ENCODE measurements around the gene C6orf89. TPM values are rescaled to one million over a fixed set of nuclear protein-coding genes. Genes with fewer than 3 reads are reported as not detected.
A peak's percentile ranks its signal among the peaks of the same experiment; 100 is the strongest.

C6orf89 gene
- total and polyA plus RNA-seq, 10 donors = 5.7 to 49.8 (median 34.7) TPM

- Histone ChIP-seq H3K9me3 (no peaks in the 10 kb centered on the region), H3K4me1 (peaks cover 10 to 38% (median 32%) of the 10 kb centered on the region in 6 donors), H3K27me3 (replicated peaks in 1 of 7) (no peaks in the 10 kb centered on the region), H3K4me3 (no peak overlapping the region), H3K27ac (no peak overlapping the region), H3K36me3 (peaks cover 7 to 100% (median 74%) of the 10 kb centered on the region in 6 donors)
- peak in 2 of 3 donors; percentile 40 to 46 for TF ChIP-seq POLR2AphosphoS5 (IDR thresholded peaks at IDR 0.05)
- TF ChIP-seq POLR2A (IDR thresholded peaks at IDR 0.05) = no peak
- peak in 8 of 11 experiments; percentile 13 to 56 (median 43) for TF ChIP-seq CTCF (IDR thresholded peaks at IDR 0.05 in 8 of 11, conservative IDR thresholded peaks at IDR 0.05 in 3 of 11)
- WGBS, 5 donors = 69 to 89% (median 84%) methylated on average over 13 to 16 of the region's 16 CpGs
- intact Hi-C loops (cut with DNase I; ENCODE audit: low total_unique reads) = no loop called here
- DNase-seq = peak; percentile 63
These were observed 91.8 kb downstream of the C6orf89 start for GRCh38 chr6:36977470-36977941.

Other genes with a start within 250 kb of the C6orf89 start
- 10 to 100 TPM; 26.5 to 58.5 (median 32.8) TPM for gene CDKN1A, start 207.2 kb upstream of the C6orf89 start, total RNA-seq
- 10 to 100 TPM; 10.7 to 18.4 (median 11.9) TPM for gene CDKN1A, start 207.2 kb upstream of the C6orf89 start, polyA plus RNA-seq
- 1 to 10 TPM in 5 of 7 donors, under 1 TPM in 2; 0.54 to 3.5 (median 1.3) TPM for gene RAB44, start 188.1 kb upstream of the C6orf89 start, total RNA-seq
- under 1 TPM; 0.06 to 0.26 (median 0.24) TPM for gene RAB44, start 188.1 kb upstream of the C6orf89 start, polyA plus RNA-seq
- 10 to 100 TPM; 18.1 to 33.4 (median 23.4) TPM for gene CPNE5, start 46.5 kb upstream of the C6orf89 start, total RNA-seq
- gene CPNE5, start 46.5 kb upstream of the C6orf89 start, polyA plus RNA-seq = 10 to 100 TPM in 2 of 3 donors, 1 to 10 TPM in 1; 9.5 to 15.6 (median 11.9) TPM
- 10 to 100 TPM in 6 of 7 donors, 1 to 10 TPM in 1; 8.7 to 16.4 (median 13.3) TPM for gene PPIL1, start 11.1 kb upstream of the C6orf89 start, total RNA-seq
- gene PPIL1, start 11.1 kb upstream of the C6orf89 start, polyA plus RNA-seq = 10 to 100 TPM; 10.2 to 26.4 (median 17.0) TPM
- 1 to 10 TPM in 5 of 7 donors, under 1 TPM in 1, not detected in 1; 0.94 to 2.1 (median 1.6) TPM for gene PI16, start 68.8 kb downstream of the C6orf89 start, total RNA-seq
- 1 to 10 TPM; 1.6 to 7.3 (median 2.0) TPM for gene PI16, start 68.8 kb downstream of the C6orf89 start, polyA plus RNA-seq
- gene MTCH1, start 100.2 kb downstream of the C6orf89 start, total RNA-seq = 100 to 1,000 TPM; 135 to 191 (median 162) TPM
- 100 to 1,000 TPM in 2 of 3 donors, 10 to 100 TPM in 1; 87.3 to 144 (median 134) TPM for gene MTCH1, start 100.2 kb downstream of the C6orf89 start, polyA plus RNA-seq
- 100 to 1,000 TPM; 200 to 426 (median 316) TPM for gene FGD2, start 119.7 kb downstream of the C6orf89 start, total RNA-seq
- 100 to 1,000 TPM in 1 of 3 donors, 10 to 100 TPM in 2; 63.4 to 121 (median 84.2) TPM for gene FGD2, start 119.7 kb downstream of the C6orf89 start, polyA plus RNA-seq